Stimulated activated CD4-positive, alpha-beta T cell treated with anti-CD3 and anti-CD28 coated beads, Interleukin-15, amount 100 ng/mL, for 48 hours (primary cell): ENCODE data around the gene ABHD17C.

Experiments used
- DNase-seq, 2 donors: peaks; one replicate each; pipeline ENCODE4 v3.0.0-alpha.2; 2020; ENCODE audit warnings: low read depth in 2 of 2

ABHD17C gene

DNA sequence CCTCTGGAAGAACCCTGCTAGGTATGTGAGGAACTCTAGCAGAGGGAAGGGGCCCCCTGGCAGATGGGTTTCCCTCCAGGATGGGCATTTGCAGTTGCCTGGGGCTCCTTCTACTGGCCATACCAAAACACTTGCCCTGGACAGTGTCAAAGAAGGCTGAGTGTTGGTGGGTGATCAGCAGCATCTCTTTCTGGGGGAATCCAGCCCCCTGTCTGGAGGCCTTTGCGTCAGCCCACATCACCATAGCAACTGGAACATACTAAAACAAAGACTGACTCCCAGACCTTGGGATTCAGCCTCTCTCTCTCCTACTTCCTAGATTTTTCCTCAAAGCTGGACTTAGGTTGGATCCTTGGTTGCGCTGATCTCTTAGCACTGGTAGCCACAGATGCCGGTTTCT, 92.2 kb downstream of the ABHD17C start:
- no peak for DNase-seq

DNA sequence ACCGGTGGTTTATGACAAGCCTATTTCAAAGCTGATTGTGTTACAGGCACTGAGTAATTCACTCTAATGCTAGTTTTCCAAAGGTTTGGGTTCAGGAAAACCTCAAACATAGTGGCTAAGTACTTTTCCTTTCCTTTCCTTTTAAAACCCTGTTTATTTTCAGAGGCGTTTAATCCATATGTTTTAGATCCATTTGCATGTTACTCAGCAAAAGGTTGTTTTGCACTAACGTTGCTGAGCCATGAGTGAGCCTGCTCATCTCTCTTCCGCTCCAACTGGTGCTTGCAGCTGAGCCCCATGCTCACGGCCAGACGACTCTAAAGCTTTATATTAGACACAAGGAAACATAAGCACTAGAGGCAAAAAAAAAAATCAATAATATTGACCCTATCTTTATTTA, 93.4 kb downstream of the ABHD17C start:
- no peak for DNase-seq

DNA sequence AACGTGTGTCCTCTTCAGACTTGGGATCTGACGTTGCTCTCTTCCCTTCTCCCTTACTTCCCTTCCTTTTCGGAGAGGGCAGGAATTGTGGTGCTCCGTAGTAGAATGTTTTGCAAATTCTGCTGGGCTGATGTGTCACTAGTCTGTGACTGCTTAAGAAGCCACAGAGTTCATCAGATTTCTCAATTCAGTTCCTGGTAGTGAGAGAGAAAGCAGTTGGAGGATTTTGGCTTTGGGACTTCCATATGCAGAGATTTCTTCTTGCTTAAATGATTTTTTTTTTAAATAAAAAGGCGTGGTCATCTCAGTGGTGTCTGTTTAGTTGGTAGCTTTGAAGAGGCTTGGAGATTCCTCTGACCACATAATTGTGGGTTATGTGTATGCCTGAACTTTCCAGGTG, 94.2 kb downstream of the ABHD17C start:
- DNase-seq, result no peak

DNA sequence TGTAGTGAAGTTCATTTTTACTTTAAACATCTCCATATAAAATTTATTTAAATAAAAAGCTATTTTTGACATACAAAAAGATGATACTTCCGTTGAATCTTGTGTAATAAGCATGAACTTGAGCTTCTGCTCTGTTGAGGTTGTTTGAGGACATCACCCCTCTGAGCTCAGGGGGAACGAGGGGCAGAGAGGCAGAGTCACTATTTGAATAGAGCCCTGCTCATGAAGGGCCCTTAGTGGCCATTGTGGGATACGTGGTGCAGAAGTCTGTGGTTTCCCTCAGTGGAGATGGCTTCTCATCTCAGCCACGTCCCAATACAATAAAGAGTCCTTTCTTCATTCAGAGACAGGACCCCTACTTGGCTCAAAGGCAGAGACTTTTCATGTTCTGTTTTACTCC, 94.7 kb downstream of the ABHD17C start:
- DNase-seq, result no peak

DNA sequence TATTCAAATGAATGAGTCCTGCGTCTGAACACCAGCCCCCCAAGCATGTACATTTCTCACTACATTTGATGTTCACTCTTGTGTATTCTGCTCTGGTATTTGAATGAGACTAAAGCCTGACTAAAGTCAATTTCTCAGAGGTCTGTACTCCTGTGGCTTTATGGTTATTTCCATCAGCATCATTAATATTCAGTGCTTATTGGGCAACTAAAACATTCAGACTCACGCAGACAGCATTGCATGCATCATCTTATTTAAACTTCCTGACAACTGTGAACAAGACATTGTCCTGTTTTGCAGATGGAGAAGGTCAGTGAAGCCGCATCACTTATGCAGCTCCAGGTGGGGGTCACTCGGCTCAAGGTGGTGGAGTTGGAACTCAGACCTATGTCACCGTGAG, 95.1 kb downstream of the ABHD17C start:
- no peak for DNase-seq

DNA sequence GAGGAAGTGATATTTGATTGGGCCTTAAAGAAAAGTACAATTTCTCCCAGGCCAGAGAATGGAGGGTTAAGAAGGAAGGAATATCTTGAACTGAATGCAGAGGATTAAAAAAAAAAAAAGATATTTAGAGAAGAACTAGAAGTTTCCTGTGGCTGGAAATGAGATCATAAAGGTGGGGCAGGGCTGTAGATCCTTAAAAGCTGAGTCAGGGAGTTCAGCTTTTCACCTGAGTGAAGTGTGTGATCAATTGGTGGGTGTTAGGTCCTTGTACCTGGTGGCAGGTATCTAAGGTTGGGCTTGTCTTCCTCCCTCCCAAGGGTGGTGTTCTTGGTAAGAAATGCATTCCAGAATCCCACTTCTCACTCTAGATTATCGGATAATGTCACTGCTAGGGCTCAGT, 95.9 kb downstream of the ABHD17C start:
- DNase-seq, result no peak

DNA sequence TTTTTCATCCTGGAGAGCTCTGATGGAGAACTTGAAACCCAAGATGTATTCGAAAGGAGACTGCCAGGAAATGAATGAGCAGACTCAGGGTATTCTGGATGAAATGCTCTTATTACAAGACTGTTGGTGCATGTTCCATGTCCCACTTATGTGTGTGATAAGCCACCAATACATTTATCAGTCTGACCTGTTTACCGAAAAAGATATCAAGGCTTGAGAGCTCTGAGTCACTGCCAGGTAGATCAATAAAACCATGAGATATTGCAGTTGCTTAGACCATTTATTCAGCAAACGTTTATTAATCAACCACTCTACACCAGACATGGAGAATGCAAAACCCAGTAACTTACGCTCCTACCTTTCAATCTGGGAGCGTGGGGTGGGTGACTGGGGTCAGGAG, 101.3 kb downstream of the ABHD17C start:
- DNase-seq, result no peak

DNA sequence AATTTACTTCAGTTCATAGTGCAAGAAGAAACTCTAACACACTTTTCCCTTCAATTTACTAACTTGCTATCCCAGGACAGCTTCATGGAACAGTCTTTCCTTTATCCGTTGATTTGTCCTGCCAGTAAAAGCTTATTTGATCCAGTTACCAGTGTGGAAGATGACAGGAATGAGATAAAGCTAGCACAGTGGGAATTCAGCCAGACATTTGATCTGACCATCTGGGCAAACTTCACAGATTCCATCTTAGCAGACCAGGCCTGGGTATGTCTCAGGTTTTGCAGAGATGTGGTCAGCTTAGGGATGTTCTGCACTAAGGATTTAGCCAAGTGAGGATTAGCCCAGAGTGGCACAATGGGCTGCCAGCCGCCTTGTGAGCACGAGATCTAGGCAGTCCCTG, 103.8 kb downstream of the ABHD17C start:
- DNase-seq, result no peak

DNA sequence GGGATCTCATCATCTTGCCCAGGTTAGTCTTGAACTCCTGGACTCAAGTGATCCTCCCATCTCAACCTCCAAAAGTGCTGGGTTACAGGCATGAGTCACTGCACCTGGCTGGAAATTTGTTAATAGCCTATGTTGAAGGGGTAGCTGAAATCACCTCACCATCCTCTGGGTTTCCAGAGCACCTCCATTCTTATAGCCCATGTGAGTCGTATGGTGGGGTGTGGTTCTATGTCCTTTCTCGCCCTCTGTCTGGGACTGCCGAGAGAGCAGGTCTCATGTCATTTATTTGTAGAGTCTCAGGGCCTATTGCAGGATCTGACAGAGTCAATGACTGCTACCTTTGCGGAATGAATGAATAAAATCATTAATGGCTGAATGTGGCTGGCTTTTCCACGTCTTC, 105.0 kb downstream of the ABHD17C start:
- no peak for DNase-seq

DNA sequence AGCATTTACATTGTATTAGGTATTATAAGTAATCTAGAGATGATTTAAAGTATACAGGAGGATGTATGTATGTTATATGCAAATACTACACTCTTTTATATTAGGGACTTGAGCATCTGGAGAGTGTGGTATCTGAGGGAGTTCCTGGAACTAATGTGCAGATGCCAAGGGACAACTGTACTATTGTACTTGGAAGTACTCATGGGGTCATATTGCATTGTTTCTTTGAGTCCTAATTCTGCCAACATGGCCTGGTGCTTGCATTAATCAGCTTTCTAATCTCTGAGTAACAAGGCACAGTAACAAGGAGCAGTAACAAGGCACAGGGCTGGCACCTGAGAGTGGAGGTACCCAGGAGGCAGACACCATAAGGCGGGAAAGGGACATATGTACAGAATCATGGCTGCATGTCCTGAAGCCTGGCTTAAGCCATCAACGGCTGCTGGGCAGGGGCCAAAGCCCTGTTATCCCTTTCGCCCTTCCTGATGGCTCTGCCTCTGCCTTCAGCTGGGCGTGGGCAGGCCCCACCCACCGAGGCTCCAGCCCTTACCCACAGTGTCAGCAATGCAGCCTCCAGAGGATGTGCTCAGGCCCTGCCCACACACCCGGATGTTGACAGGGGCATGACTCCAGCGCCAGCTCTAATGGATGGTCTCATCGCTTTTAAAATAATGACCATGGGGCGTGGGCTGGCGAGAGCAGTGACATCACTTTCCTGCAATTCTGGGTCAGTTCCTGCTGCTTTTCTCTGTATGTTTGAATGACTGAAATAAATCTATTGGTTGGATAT, 107.0 kb downstream of the ABHD17C start:
- DNase-seq, result no peak

DNA sequence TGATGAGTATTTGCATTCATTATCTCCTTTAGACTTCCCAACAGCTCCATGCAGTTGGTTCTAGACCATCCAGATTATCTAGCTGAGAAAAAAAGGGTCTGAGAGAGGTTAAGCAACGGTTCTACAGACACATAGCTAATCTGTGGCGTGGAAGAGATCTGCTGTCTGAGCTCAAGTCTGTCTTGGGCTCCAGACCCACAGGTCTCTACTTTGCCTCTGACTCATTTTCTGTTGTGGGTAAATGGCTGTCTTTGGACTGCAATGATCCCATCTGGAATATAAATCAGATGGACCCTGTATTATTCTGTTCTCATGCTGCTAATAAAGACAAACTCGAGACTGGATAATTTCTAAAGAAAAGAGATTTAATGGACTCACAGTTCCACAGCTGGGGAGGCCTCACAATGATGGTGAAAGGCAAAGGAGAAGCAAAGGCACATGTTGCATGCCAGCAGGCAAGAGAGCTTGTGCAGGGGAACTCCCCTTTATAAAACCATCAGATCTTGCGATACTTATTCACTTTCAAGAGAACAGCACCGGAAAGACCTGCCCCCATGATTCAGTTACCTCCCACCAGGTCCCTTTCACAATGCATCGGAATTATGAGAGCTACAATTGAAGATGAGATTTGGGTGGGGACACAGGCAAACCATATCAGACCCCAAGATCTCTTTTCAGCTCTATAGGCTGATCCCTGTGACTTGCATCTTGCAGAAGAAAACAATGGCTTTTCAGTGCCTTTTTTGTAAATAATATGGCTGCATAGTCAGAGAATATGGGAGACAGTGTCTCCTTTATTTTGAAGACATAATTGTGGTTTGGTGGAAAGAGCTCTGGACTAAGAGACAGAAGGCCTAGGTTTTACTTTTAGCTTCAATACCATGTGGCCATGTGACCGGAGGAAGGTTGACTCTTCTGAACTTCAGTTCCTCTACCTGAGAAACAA, 108.7 kb downstream of the ABHD17C start:
- DNase-seq, result peak; percentile 38 to 40

DNA sequence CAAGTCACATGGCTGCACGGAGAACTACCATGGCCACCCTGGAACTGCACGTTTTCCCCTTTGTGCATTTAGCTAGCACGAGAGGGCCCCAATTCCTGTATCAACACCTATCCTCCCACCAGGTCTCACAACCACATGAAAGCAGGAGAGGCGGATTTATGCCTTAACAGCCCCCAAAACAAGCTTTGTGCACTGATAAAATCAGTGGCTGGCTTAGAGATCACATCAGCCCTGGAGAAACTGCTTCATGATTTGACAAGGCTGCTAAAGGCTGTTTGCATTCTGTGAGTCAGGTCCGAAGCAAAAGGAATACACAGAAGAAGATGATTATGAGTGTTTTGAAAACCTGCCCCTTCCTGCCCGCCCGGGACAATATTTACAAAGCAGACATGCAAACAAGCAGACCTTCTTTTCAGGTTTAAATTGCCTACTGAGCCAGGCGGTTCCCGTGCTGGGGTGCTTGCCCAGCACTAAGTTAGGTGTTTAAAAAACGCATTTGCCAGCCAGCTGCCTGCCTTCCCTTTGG, 109.9 kb downstream of the ABHD17C start:
- peak in 1 of 2 donors; percentile 15 for DNase-seq
